ENCODE measurements around the gene USP6NL.

DNA sequence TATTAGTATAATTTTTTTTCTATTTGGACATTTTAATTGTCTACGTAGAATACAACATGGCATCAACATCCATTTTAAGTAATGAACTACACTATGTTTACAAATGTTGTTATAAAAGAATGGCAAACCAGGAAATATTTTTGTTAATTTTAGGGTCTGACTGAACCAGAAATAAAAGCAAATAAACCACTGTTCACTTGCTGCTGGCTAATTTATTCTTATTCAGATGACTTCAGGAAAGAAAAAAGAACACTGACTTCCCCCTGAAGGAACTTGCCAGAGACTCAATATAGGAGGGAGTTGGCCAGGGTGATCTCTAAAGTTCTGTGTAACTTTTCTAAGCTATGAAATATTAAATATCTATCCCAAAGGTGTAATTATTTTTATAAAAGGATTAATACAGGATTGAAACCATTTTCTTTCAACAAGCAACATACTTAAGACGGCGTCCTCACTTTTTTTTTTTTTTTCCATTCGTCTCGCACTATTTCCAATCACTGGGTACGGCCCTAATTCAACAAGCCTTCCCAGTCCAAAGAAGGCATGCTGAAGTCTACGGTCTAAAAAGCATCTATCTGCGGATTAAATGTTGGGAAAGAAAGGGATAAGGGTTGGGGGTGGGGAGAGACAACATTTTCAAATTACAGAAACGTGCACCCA lies 1.2 kb downstream of the USP6NL start:
- TF ChIP-seq POLR2AphosphoS5 (IDR thresholded peaks at IDR 0.05; ENCODE audit: low read depth, low read length), result no peak
- no peak for TF ChIP-seq TCF7L2 (IDR thresholded peaks at IDR 0.05; ENCODE audit: borderline replicate concordance, extremely low read depth, insufficient read depth, insufficient read length)
- no peak for TF ChIP-seq CBX3 (IDR thresholded peaks at IDR 0.05; ENCODE audit: low read depth)
- TF ChIP-seq POLR2A (IDR thresholded peaks at IDR 0.05; ENCODE audit: borderline replicate concordance, extremely low read depth, insufficient read depth, insufficient read length), result no peak
- no peak for TF ChIP-seq CEBPB (IDR thresholded peaks at IDR 0.05; ENCODE audit: low read depth)
- TF ChIP-seq, protein P1, sequence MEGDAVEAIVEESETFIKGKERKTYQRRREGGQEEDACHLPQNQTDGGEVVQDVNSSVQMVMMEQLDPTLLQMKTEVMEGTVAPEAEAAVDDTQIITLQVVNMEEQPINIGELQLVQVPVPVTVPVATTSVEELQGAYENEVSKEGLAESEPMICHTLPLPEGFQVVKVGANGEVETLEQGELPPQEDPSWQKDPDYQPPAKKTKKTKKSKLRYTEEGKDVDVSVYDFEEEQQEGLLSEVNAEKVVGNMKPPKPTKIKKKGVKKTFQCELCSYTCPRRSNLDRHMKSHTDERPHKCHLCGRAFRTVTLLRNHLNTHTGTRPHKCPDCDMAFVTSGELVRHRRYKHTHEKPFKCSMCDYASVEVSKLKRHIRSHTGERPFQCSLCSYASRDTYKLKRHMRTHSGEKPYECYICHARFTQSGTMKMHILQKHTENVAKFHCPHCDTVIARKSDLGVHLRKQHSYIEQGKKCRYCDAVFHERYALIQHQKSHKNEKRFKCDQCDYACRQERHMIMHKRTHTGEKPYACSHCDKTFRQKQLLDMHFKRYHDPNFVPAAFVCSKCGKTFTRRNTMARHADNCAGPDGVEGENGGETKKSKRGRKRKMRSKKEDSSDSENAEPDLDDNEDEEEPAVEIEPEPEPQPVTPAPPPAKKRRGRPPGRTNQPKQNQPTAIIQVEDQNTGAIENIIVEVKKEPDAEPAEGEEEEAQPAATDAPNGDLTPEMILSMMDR (IDR thresholded peaks at IDR 0.05 in 2 of 3, conservative IDR thresholded peaks at IDR 0.05 in 1 of 3; ENCODE audit: borderline replicate concordance in 1 of 3, insufficient read depth in 1 of 3, low read depth in 2 of 3, low read length in 2 of 3), result no peak
- TF ChIP-seq YY1 (IDR thresholded peaks at IDR 0.05; ENCODE audit: extremely low read depth, insufficient replicate concordance, low read depth, low read length), result no peak
- no peak for TF ChIP-seq SRF (IDR thresholded peaks at IDR 0.05; ENCODE audit: low read depth)
- TF ChIP-seq, protein P2, sequence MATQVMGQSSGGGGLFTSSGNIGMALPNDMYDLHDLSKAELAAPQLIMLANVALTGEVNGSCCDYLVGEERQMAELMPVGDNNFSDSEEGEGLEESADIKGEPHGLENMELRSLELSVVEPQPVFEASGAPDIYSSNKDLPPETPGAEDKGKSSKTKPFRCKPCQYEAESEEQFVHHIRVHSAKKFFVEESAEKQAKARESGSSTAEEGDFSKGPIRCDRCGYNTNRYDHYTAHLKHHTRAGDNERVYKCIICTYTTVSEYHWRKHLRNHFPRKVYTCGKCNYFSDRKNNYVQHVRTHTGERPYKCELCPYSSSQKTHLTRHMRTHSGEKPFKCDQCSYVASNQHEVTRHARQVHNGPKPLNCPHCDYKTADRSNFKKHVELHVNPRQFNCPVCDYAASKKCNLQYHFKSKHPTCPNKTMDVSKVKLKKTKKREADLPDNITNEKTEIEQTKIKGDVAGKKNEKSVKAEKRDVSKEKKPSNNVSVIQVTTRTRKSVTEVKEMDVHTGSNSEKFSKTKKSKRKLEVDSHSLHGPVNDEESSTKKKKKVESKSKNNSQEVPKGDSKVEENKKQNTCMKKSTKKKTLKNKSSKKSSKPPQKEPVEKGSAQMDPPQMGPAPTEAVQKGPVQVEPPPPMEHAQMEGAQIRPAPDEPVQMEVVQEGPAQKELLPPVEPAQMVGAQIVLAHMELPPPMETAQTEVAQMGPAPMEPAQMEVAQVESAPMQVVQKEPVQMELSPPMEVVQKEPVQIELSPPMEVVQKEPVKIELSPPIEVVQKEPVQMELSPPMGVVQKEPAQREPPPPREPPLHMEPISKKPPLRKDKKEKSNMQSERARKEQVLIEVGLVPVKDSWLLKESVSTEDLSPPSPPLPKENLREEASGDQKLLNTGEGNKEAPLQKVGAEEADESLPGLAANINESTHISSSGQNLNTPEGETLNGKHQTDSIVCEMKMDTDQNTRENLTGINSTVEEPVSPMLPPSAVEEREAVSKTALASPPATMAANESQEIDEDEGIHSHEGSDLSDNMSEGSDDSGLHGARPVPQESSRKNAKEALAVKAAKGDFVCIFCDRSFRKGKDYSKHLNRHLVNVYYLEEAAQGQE (IDR thresholded peaks at IDR 0.05; ENCODE audit: low read depth), result no peak
- no peak for TF ChIP-seq EZH2 (IDR thresholded peaks at IDR 0.05)
- no peak for TF ChIP-seq SIN3A (IDR thresholded peaks at IDR 0.05; ENCODE audit: low read depth)
- TF ChIP-seq EZH2phosphoT487 (IDR thresholded peaks at IDR 0.05; ENCODE audit: borderline replicate concordance), result no peak
